T-helper 1 cell treated with Interleukin-12 subunit alpha and Interleukin-12 subunit beta and Interleukin-4 antibody, amounts not matched to agents 30 ng/mL and 1 ng/mL, for 36 hours (primary cell): Measurements from ENCODE around the gene PEA15. TPM values are rescaled to one million over a fixed set of nuclear protein-coding genes. Genes with fewer than 3 reads are reported as not detected.

Source experiments
- intact Hi-C: fragments of 100-400 bp; cut with micrococcal nuclease; formaldehyde crosslinking; loops from one replicate; pipeline ENCODE4 v1.15.1; 2024
- total RNA-seq: library from RNA; stranded (reverse); gene quantifications from 2 replicates; pipeline ENCODE4 v1.2.3, GENCODE V29; 2022

PEA15 gene, protein sequence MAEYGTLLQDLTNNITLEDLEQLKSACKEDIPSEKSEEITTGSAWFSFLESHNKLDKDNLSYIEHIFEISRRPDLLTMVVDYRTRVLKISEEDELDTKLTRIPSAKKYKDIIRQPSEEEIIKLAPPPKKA
- total RNA-seq, result 45.6 and 50.4 TPM in 2 replicates

DNA sequence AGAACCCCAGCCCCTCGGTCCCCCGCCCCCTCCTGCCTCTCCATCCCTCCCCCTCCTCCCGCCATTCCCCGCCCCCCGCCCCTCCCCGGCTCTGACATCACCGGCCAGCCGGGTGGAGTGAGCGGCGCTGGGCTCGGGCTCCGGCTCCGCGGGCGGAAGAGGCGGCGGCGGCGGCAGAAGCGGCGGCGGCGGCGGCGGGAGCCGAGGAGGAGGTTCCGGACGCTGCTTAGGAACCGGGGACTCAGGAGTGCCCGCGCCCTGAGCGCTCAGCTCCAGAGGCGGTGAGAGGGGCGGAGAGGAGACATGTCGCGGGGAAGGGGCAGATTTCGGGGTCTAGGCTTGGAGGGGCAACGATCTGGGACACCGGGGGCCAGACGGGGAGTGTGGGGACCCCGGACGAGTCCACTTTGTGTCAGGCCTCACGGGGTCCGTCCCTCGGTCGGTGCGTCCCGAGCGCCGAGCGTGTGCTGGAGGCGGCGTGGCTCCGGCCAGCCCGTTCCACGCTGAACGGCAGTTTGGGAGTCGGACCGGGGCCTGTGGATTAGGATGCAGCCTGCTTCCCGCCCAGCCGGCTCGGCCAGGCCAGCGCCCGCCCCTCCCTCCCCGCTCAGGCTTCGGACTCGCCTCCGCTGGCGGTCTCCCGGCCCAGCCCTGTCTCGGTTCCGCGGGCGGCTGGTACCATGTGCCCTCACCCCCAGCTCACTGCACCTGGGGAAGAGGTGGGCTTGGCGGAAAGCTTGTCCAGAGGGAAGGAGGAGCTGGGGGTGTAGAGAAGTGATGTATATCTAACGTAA is at the start of gene PEA15:
Gene PEA15, plus strand, starts transcription at position 143 of the 794 bp plus-strand sequence. CDS start 6,161 bp downstream, outside the sequence.
- intact Hi-C loops, result loop anchor here (1.0 to 10.0 kb wide), 8 partner anchors 47 to 1128 kb away; partner anchors contain the start of genes AIM2, COPA, NCSTN and PEX19

- intact Hi-C loops, result no loop called here
These were observed 48.8 kb upstream of the PEA15 start for GRCh38 chr1:160156361-160156760.

GRCh38 chr1:160157174-160157573 is 48.0 kb upstream of the PEA15 start:
- intact Hi-C loops, result no loop called here

DNA sequence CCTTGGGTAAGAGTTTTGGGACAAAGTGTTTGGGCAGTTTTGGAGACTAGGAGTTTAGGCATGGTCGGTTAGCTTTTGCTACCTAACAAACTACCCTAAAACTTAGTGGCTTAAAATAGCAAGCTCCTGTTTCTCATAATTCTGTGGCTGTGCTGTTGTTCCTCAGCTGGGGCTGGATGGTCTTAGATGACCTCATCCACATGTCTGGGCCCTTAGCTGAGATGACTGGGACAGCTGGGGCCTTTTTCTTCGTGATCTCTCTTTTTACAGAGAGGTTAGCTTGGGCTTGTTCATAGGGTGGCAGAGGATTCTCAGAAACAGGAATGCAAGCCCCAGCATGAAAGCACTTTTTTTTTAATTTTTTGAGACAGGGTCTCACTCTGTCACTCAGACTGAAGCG is 47.2 kb upstream of the PEA15 start:
- intact Hi-C loops, result no loop called here

GRCh38 chr1:160158534-160158933 is 46.6 kb upstream of the PEA15 start:
- intact Hi-C loops, result no loop called here

- intact Hi-C loops, result no loop called here
These were observed 45.3 kb upstream of the PEA15 start for GRCh38 chr1:160159846-160160245.

GRCh38 chr1:160161965-160162705 is 43.0 kb upstream of the PEA15 start:
- intact Hi-C loops, result no loop called here

DNA sequence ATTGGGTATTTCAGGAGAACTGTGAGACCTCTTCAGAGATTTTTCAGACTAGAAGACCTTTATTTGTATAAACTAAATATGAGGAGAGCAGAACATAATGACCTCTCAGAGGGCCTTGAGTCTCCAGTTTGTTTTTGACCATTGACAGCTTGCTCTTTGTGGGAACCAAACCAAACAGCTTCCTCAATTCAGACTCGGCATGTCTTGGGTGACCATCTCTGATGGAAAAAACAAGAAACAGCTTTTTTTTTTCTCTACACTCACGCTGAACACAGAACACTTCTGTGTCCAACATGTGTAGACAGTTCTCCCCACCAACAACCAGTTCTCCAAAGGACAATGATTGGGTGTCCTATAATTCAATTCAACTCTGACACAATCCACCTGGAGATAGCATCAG is 42.3 kb upstream of the PEA15 start:
- intact Hi-C loops, result no loop called here

GRCh38 chr1:160163615-160164014 is 41.6 kb upstream of the PEA15 start:
- intact Hi-C loops, result no loop called here

DNA sequence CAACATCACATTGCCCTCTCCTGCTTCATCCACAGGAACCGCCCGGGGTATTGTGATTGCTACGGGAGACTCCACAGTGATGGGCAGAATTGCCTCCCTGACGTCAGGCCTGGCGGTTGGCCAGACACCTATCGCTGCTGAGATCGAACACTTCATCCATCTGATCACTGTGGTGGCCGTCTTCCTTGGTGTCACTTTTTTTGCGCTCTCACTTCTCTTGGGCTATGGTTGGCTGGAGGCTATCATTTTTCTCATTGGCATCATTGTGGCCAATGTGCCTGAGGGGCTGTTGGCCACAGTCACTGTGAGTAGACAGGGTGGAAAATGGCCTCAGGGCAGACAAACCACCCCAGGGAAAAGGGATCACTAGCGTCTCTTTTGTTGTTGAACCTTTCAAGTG is 41.1 kb upstream of the PEA15 start:
- intact Hi-C loops, result no loop called here

- intact Hi-C loops, result no loop called here
These were observed 38.9 kb upstream of the PEA15 start for GRCh38 chr1:160166166-160166868.

DNA sequence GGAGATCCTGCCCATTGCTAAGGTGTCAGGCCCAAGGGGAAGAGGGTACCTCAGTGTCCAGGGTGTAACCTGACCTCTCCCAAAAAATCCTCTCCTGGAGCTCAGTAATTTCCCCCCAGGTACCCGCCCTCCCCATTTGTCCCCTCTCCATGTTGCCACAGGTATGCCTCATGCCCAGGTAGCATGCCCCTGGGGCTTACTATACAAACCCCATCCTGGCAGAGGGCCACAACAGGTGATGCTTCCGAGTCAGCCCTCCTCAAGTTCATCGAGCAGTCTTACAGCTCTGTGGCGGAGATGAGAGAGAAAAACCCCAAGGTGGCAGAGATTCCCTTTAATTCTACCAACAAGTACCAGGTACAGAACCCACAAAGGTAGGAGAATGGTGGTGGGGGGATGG is 38.1 kb upstream of the PEA15 start:
- intact Hi-C loops, result no loop called here

- intact Hi-C loops, result no loop called here
These were observed 37.6 kb upstream of the PEA15 start for GRCh38 chr1:160167580-160167979.

DNA sequence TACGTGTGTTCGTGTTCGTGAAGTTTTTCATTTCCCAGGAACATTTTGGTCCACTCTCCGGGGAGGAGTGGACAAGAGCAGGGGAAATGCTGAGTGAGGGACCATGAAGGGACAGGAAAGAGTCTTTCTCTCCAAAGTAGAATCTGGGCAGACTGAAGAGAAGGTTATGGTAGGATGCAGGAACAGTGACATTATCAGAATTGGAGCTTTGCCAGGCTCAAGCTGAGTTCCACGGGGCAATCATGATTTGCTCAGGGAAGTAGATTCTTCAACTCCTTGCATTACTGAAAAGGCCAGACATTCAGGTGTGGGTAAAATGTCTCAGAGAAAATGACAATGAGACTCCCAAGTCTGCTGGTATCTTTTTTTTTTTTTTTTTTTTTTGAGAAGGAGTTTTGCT is 37.2 kb upstream of the PEA15 start:
- intact Hi-C loops, result no loop called here

DNA sequence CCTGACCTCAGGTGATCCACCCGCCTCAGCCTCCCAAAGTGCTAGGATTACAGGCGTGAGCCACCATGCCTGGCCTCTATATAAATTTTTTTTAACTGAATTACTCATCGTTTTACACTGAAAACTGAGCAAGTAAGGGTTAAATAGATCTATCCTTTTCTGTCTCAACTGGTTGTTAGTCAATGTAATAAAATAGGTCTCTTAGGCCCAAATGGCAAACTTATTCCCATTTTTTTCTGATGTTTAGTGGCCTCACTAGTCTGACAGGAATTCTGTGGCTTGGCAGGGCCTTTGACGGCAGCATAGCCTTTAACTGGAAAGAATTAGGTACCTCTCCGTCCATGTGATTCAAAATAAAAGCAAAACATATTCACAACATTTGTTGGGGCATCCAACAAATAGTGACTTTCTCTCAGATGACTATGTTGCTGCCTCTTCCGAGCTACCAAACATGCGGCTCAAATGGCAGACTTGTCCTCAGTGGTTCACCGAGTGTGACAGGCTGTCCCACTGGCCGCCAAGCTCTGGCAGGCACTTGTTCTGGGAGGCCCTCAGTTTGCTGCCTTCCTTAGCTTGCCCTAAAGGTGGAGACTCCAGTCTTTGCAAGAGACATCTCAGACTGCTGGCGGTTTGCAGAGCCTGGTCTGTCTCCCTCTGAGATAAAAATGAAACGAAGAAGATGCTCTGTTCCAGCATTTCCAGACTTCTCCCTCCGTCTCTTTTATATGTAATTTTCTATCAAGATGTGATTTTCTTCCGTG is 36.4 kb upstream of the PEA15 start:
- intact Hi-C loops, result no loop called here

- intact Hi-C loops, result no loop called here
These were observed 35.4 kb upstream of the PEA15 start for GRCh38 chr1:160169553-160170399.

GRCh38 chr1:160171354-160171753 is 33.8 kb upstream of the PEA15 start:
- intact Hi-C loops, result no loop called here

- intact Hi-C loops, result no loop called here
These were observed 33.2 kb upstream of the PEA15 start for GRCh38 chr1:160171980-160172379.

DNA sequence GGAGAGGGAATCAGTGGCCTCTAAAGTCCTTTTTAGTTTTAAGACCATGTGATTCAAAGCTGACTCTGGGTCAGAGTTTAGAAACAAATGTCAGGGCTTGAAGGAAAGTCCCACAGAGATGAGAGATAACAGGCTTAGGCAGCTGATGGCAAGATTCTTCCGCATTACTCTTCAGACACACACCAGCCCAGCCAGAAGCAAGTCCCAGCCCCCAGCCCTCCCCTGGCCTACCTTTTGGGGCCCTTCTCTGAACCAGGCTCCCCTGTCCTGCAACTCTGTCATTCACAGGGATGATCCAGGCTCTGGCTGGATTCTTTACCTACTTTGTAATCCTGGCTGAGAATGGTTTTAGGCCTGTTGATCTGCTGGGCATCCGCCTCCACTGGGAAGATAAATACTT is 28.0 kb upstream of the PEA15 start:
- intact Hi-C loops, result no loop called here

DNA sequence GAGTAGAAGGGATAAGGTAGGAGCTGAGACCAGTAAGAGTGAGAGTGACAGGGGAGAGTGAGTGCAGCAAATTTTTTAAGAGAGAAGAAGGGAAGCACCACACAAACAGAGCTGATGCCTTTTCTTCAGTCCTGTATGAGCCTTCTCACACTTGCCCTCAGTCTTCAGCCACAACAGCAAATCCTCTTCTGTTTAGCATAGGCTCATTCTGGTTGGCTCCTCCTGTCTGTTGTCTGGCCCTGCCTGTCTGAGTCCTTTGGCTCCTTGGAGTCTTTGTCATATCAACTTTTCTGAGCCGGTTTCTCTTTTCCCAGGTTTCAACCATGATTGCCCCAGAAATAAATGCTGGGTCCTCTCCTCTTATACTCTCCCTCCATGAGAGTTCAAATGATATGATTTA is 27.5 kb upstream of the PEA15 start:
- intact Hi-C loops, result no loop called here
